GM12865 (cell line): ENCODE data around the gene CDH6.

Experiments used
- DNase-seq: peaks from one replicate; pipeline ENCODE4 v3.0.0; 2010; ENCODE audit warnings: low read depth
- H3K4me3 ChIP-seq: 2 replicates; pipeline ENCODE4 v1.5.1; 2011; ENCODE audit warnings: mild to moderate bottlenecking, low read depth, low read length, control low read depth
- CTCF ChIP-seq: IDR thresholded peaks from 2 replicates; pipeline ENCODE4 v1.5.1; 2011; ENCODE audit warnings: low read length, control low read depth, low read depth, inconsistent platforms; ENCODE audit not compliant: insufficient read depth; ENCODE audit errors: missing control alignments

The CDH6 gene

DNA sequence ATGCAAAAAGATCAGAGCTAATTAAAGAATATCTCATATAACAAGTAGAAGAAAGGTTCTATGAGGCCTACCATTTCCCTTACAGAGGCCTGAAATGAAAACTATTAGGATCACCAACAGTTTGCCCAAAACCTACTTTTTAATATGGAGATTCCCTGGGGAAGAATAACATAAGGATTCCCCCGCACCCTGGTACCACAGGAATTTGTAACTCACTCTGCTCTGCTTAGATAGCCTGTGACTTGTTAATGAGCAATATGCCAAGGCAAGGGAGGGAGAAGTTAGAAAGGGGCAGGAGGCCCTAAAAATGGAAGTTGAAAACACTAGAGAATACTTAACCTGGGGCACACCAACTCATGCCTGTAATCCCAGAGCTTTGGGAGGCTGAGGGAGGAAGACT is 107.0 kb downstream of the CDH6 start:
- TF ChIP-seq CTCF: no peak
- H3K4me3 ChIP-seq: no peak overlapping the region
- DNase-seq: no peak

DNA sequence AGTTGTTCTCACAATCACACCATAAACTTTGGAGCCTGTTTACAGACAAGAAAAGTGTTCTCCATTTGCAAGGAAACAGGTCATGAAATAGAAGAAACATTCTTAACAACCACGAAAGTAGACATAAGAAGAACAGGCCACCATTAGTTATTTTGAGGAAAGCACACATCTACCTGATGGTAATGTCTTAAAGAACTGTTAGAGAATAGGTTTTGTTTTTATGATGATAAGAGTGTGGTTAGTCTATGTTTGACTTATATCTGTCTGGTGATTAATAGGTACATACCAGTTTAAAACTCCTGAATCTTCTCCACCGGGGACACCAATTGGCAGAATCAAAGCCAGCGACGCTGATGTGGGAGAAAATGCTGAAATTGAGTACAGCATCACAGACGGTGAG is 108.3 kb downstream of the CDH6 start:
- no peak for DNase-seq
- no peak for TF ChIP-seq CTCF
- H3K4me3 ChIP-seq: no peak overlapping the region

DNA sequence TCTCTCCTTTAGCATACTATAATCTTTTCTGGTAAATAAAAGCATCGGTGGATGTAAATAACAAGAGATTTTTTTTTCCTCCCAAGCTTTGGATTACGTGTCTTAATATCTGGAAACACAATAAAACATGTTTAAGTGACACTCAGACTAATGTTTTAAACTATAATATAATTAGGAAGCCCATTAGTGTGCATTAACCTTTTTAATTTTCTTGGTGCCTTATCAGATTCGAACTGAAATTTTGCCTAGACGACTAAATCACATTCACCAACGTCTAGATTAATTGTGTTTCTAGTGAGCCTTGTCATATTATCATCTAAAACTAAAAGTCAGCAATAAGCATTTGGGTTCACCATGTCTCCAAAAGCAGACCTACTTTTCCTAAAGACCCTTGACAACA is 110.2 kb downstream of the CDH6 start:
- no peak for TF ChIP-seq CTCF
- DNase-seq: no peak
- no peak overlapping the region for H3K4me3 ChIP-seq

DNA sequence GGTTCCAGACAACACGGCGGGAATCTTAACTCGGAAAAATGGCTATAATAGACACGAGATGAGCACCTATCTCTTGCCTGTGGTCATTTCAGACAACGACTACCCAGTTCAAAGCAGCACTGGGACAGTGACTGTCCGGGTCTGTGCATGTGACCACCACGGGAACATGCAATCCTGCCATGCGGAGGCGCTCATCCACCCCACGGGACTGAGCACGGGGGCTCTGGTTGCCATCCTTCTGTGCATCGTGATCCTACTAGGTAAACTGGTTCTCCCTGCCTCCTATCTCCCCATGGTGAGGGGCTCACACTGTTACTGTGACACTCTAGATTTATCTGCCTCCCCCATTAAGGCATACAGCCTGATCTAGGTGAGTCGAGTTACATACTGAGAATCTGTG is 124.2 kb downstream of the CDH6 start:
- TF ChIP-seq CTCF: no peak
- no peak for DNase-seq

DNA sequence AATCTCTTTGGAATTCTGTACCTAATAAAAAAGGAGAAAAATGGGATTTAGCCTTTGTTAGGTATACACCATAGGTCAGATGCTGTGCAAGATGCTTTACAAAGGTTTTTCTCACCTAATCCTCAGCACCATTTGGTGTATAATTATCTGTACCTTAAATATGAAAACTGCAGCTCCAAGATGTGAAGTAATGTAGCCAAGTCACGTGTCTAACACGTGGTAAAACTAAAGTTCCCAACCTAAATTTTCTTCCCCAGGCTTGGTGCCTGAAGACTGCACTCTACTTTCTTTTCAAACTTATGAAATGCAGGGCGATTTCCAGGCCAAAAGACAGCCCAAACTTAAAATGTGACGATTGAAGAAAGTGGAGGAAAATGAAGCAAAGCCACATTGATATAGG is 125.8 kb downstream of the CDH6 start:
- no peak for TF ChIP-seq CTCF
- no peak for DNase-seq
- no peak overlapping the region for H3K4me3 ChIP-seq

More for the DNA sequence above, 124.2 kb downstream of the CDH6 start:
- no peak overlapping the region for H3K4me3 ChIP-seq

DNA sequence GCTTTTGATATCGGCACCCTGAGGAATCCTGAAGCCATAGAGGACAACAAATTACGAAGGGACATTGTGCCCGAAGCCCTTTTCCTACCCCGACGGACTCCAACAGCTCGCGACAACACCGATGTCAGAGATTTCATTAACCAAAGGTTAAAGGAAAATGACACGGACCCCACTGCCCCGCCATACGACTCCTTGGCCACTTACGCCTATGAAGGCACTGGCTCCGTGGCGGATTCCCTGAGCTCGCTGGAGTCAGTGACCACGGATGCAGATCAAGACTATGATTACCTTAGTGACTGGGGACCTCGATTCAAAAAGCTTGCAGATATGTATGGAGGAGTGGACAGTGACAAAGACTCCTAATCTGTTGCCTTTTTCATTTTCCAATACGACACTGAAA is 129.5 kb downstream of the CDH6 start:
- TF ChIP-seq CTCF: no peak

GRCh38 chr5:31324842-31325241 is 131.4 kb downstream of the CDH6 start:
- TF ChIP-seq CTCF: no peak
- no peak overlapping the region for H3K4me3 ChIP-seq
- DNase-seq: no peak

More for the DNA sequence above, 129.5 kb downstream of the CDH6 start:
- no peak overlapping the region for H3K4me3 ChIP-seq
- no peak for DNase-seq
